ENCODE measurements around the gene ACTN4.

The ACTN4 gene

DNA sequence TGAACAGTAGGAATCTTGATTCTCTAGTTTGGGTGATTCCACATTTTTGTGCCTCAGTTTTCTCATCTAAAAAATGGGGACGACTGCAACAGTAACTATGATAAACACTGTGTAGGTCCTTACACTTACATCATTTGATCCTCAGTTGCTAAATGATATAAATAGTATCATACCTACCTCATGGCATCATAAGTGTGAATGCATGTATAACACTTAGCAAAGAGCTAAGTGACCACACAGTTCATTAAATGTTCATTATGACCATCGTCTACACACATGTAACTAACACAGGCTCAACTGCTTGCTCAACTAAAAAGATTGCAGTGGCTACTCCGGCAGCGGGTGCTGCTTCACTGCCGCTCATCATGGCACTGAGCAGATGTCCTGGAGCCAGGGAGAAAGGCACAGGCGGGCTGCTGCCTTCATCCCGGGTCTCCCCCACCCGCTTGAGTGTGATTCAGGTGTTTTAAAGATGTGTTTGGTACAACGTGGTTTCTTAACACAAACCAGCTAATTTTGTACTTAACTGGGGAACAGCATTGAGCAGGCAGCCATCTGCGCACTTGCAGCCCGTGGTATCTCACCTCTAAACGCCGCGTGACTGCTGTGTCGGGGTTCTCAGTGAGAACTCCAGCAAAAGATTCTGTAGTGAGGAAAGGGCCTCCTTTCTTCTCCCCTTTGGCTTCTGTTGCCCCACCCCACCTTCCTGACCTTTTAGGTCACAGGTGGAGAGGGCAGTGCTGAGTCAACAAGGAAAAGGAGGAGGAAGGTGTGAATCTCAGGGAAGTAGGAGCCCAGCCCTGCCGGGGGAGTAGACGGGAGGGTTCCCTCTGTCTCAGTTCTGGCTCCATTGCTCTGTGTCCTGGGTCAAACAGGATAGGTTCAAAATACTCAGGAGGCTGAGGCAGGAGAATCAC is 11.7 kb upstream of the ACTN4 start:
- DNase-seq (ENCODE audit: low read depth in 3 of 3): no peak

DNA sequence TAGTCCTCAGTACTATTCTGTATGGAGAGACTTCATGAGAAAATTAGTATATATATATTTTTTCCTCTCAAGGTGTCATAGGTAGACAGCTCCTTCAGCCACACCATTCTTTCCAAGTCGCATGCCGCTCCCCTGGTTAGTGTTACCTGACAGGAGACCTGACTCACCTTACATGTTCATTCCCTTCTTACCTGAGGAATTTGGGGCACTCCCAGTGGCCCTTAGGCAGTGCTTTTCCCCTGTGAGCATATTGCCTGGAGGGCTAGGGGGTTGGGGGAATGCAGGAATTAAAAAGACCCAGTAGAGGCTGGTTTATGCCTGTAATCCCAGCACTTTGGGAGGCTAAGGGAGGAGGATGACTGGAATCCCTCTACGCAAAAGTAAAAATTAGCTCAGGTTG is 9.0 kb upstream of the ACTN4 start:
- DNase-seq (ENCODE audit: low read depth in 3 of 3): no peak

DNA sequence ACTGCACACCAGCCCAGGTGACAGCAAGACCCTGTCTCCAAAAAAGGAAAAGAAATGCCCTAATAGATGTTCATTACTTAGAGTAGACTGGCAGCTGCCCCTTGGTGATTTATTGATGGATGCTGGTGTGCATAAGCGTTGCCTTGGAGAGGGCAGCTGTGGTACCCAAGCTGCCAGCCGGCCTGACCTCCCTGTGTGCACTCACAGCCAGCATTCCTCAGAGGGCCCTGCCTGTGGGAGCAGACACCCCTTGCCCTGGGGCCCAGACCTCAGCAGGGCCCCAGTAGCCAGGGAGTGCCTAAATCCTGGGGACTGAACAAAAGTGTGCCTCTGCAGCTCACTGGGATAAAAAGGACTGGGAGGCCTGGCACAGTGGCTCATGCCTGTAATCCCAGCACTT is 7.8 kb upstream of the ACTN4 start:
- no peak for DNase-seq (ENCODE audit: low read depth in 3 of 3)

DNA sequence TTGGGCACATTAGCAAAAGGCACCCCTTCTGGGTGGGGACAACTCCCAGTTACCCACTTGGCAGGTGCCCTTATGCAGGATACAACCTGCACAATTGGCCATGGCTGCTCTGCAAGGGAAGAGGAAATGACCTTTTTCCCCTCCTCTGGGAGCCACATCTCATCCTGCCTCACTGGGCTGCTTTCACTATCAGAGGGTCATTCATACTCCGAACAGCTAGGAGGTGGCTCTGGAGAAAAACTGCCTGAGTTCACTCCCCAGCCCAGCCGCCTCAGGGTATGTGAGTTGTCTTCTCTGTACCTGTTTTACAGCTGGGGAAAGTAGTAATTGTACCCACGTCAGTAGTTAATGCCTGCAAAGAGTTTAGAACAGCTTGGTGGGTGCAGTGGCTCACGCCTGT is 7.1 kb upstream of the ACTN4 start:
- no peak for DNase-seq (ENCODE audit: low read depth in 3 of 3)

DNA sequence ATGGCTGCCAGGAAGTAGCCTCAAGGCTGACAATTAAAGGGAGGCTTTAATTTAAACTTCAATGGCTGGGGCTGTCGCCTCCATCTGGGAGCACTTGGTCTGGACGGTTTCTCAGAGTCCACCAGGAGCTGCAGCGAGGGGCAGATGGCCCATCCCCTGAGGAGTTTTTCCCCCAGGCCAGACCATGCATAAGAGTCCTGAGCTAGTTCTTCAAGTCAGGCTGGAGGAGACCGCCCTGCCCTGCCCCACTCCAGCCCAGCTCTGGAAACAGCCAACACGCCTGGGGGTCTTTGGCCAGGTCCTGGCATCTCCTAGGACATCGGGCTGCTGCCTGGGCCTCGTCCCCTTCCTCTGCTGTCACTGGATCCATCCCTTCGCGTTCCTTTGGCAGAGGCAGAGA is 5.3 kb upstream of the ACTN4 start:
- DNase-seq (ENCODE audit: low read depth in 3 of 3): no peak

DNA sequence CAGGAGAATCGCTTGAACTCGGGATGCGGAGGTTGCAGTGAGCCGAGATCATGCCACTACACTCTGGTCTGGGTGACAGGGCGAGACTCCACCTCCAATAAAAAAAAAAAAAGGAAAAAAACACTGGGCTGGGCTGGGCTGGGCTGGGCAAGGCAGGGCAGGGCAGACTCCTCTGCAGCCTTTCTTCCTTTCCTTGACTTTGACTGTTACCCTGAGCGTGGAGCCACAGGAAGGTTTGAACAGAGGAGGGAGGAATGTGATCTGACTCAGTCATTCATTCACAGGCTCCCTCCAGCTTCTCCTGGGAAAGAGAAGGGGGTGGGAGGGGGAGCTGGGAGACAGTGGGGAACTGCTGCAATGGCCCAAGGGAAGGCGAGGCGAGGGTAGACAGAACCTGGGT is 2.7 kb upstream of the ACTN4 start:
- DNase-seq (ENCODE audit: low read depth in 3 of 3): no peak

DNA sequence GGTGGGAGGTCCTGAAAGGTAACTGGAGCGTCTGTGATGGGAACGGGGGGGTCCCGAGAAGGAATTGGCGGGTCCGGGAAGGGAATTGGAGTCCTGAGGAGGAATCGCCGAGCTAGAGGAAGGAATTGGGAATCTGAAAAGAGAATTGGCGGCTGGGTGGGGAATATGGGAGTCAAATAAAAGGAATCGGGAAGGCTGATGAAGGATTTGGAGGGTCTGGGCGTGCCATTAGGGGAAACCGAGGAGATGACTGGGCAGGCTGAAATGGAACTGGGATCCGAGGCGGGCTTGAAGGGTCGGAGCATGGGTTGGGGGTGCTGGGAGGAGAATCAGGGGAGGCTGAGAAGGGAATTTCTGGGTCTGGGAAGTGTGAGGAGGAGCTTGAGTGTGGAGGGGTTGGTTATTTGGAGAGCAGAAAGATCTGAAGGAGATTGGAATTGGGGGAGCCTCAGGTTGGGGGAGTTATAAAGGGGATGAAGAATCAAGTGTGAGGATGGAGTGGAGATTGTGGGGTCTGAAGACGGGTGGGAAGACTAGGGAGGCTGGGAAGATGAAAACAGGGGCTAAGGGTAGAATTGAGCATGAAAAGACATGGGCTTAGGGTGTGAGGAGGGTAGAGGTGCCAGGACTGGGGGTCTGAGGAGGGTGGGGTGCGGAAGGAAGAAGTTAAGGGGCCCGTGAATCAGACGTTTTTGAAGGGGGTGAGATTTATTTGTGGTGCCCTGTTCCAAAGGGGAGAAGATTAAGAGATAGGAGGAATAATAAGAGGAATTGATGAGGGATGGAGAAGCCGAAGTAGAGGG is 718 bp downstream of the ACTN4 start:
- no peak for DNase-seq (ENCODE audit: low read depth in 3 of 3)

DNA sequence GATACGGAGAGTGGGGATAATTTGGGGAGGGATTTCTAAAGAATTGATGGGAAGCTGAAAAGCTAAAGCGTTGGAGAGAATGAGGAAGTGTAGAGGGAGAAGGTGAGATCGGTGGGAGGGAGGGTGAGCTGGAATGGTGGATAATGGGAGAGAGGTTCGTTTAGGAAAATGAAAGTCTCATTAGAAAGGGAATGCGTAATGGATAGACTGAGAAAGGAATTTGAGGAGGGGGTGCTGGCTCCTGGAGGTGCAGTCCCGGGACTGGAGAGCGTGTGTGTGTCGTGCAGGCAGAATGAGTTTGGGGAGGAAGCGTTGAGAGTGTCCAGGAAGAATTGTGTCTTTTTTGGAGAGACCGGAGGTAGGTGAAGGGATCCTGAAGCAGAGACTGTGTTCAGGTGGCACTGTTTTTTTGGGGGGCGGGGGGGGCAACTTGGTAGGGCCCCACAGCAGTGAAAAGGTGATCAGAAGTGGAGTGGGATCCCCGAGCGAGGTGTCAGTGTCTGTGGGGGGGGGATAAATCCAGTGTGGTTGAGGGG is 1.4 kb downstream of the ACTN4 start:
- no peak for DNase-seq (ENCODE audit: low read depth in 3 of 3)

DNA sequence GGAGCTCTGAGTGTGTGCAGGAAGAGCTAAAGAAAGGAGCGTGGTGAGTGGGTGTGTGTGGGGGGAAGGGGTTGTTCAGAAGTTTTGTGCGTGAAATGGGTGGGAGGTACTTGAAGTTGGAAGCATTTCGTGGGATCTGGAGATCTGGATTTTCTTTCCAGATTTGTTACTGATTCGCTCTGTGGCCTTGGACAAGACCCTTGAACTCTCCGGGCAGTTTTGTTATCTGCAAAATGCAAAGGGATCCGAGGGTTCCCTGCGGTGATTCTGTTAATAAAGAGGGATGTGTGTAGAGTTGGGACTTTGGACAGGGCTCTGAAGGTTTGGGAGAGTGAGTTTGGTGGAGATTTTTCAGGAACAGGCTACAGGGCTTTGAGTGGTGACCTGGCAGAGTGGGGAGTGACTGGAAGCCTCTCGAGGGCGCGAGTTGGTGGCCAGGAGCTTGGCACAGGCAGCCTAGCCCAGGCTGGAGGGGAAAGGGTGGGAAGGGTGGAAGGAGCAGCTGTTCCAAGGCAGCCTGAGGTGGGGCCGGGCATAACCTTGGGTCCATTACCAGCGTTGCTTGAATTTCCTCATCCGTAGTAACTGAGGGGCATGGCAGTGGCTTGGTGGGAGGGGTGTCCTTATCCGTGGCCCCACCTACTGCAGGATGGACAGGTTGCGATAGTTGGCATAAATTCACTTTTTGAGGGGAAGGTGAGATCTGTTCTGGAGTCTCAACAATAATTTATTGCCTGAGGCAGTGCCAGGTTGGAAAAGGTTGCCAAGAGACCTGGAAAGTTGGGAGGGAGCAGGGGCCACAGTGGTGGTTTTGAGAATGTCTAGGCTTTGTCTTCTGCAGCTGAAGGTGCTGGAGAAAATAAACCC is 2.1 kb downstream of the ACTN4 start:
- DNase-seq (ENCODE audit: low read depth in 3 of 3): no peak

DNA sequence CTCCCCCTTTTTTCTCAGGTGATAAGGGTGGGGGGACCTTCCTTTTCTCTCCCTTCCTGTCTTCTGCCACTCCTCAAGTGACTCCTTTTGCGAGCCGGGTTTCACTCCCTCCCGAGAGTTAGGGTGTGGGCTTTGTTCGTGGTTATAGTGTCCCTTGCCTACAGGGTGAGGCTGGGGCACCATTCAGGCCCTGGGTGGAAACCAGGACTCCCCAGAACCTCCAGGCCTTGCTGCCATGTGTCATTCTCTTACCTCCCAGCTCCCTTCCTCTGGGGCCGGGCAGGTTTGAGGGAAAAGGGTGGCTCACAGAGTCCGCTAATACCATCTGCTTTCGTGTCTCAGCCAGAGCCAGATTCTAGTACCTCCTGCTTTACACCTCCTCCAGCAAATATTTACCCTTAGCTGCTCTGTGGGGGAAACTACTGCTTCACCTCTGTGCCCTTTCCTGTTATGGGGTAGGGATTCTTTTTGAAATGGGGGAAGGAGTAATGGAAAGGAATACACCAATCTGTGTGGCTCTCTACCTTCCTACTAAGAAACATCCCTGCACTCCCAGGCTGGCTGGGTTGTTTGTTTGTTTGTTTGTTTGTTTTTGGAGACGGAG is 2.8 kb downstream of the ACTN4 start:
- DNase-seq (ENCODE audit: low read depth in 3 of 3): no peak

DNA sequence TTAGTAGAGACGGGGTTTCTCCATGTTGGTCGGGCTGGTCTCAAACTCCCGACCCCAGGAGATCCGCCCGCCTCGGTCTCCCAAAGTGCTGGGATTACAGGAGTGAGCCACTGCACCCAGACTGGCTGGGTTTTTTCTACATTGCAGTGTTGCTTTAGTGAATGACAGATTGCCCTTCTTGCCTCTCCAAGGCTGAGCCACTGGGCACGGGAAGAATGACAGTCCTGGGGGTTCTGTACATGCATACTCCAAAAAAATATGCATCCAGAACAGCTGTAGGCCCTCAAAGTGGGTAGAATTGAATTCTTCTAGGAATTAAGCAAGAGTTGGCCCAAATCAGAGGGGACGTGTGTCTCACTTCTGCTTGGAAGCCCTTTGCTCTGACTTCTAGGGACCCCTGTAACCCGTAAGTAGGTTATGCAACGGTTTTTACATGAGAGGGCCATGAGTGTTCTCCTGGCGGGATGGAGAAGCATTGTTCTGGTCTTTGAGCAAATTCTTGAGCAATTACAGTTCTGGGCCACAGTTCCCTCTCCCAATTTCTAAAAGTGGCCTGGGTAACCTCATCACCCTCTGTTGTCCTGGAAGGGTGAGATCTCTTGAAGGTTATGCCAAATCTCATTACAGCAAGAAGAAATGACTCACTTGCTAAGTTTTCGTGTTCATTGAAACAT is 3.6 kb downstream of the ACTN4 start:
- no peak for DNase-seq (ENCODE audit: low read depth in 3 of 3)

DNA sequence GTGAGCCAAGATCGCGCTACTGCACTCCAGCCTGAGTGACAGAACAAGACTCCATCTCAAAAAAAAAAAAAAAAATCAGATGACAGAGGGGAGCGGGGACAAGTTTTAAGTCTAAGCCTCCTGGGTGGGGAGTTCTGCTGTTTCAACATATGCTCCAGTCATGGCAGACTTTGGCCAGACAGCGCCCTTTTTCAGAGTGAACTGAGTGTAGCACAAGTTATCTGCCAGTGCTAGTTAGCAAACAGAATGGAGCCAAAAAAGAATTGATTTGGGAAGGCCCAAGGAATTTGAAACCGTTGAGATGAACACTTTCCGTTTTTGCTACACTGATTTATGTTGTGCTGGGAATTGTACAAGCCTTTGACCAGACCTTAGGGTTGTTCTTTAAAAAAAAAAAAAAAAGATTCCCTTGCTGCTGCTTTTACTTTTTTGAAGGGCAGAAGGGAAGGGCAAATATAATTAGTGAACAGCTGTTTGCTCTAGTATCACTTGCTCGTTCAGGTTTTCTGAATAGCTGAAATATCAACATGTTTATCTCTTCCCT is 5.7 kb downstream of the ACTN4 start:
- no peak for DNase-seq (ENCODE audit: low read depth in 3 of 3)

DNA sequence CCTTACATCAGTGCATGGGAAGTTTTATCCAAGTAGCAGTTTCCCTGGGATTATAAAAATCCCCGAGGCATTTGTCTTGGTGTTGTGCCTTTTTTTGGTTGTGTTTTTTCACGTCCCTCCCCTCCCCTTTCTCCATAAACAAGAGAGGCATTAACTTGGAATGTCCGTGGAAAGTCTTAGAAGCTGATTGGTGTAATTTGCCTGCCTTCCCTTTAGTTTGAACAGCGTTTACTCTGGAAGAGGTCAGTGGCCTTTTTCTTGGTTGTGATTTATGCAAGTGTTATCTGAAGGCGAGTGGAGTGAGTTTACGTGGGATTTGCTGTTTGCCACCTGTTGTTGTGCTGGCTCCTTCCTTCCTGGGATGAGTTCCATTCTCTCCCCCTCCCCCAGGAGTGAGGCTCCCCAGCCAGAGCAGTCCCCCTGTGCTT is 7.2 kb downstream of the ACTN4 start:
- no peak for DNase-seq (ENCODE audit: low read depth in 3 of 3)

DNA sequence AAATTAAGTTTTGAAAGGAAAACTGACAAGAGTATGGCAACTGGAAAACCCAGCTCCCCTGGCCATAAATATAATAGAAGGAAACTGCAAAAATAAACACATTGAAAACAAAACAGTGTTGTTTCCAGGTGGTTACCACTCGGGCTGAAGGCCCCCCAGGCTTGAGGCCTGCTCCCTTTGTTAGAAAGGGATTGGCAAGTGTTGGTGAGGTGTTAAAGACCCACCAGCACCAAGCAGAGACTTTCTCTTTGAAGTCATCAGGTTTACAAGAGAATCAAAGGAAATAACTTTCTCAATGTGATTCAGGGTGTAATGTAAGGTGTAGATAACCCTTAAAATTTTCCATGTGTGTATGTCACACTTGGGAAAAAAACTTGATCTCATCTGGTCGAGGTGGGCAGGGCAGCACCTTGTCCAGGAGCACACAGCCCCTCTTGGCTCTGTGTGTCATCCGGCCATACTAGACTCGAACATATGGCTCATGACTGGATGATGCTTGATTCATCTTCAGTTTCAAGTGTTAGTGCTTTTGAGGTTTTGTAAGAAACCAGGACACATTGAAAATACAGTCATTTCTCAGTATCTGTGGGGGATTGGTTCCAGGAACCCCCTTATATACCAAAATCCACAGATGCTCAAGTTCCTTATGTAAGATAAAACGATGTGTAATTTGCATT is 7.8 kb downstream of the ACTN4 start:
- DNase-seq (ENCODE audit: low read depth in 3 of 3): no peak

DNA sequence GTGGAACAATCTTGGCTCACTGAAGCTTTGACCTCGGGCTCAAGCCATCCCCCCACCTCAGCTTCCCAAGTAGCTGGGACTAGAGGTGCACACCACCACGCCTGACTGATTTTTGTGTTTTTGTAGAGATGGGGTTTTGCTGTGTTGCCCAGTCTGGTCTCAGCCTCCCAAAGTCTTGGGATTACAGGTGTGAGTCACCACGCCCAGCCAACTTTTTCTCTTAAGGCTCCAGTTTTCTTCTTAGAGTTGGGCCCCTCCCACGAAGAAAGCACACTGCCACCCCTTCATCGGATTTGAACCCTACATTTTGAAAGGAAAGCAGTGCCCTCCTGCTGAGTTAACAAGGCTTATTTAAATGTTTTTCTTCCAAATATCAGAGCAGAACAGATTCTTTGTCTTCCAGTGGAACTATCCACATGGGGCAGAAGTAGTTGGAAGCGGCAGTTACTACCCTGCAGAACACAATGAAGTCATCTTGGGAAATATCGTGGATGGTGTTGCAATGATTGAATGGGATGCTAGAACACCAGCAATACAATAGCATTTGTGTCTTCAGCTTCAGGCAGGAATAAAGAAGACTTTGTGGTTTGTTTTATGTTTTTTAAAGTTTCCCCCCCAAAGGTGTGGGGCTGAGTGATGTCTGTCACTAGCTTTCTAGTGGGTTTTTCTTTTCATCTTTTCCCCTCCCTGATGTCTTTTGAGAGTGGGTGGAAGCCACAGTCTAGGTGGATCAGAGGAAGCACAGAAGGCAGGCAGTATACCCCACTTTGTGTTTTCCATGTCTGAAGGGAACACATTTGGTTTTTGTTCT is 8.9 kb downstream of the ACTN4 start:
- peak in 1 of 3 experiments; percentile 35 for DNase-seq (ENCODE audit: low read depth in 3 of 3)

DNA sequence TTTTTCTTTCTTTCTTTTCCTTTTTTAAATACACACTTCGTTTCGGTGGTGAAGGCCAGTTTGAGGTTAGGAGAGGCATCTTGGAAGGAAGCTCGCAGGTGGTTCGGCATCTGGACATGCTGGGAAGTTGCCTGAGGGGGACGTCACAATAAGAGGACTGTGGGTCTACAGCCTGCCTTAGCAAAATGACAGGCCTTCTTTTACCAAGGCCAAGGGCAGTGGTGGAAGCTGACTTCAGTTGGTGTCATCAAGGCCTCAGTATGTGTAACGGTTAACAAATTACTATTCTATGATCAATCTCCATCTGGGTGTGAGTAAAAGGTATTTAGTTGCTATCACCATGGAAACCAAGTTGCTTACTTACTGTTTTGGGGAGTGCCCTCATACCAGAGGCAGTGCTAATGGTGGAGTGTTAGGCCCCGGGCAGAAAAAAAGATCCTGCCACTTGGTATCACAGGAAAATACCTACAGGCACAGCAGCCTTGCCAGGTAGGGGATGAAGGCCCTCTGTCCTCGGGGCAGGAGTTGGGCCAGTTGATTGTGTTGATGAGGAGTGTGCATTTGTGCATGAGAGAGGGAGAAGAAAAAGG is 10.3 kb downstream of the ACTN4 start:
- no peak for DNase-seq (ENCODE audit: low read depth in 3 of 3)

DNA sequence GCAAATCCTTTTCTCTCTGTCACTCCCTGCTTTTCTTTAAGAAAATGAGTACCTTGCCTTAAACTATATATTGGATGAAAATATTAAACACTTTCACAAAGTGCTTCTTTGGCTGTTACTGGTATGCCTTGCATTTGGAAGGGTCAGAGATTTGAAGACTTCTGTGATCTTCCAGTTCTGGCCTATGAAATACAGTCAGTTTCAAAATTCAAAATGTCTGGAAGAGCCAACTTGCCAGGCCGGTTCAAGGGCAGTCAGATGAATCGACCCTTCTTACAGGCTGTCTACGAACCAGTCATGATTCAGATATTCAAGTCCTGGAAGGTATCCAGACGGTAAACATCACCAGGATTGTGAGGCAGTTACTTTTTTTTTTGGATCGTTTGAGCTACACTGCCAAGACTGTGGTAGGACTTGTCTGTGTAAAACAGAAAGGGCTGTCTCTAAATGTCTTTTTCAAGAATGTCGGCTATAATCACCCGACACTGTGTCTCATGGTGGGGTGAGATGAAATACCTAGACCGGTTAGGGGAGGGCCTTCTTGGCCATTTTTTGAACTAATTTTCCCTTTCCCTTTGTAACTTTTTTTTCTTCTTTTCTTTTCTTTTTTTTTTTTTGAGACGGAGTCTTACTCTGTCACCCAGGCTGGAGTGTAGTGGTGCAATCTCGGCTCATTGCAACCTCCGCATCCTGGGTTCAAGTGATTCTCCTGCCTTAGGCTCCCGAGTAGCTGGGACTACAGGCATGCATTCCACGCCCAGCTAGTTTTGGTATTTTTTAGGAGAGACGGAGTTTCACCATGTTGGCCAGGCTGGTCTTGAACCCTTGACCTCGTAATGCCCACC is 11.2 kb downstream of the ACTN4 start:
- DNase-seq (ENCODE audit: low read depth in 3 of 3): no peak

DNA sequence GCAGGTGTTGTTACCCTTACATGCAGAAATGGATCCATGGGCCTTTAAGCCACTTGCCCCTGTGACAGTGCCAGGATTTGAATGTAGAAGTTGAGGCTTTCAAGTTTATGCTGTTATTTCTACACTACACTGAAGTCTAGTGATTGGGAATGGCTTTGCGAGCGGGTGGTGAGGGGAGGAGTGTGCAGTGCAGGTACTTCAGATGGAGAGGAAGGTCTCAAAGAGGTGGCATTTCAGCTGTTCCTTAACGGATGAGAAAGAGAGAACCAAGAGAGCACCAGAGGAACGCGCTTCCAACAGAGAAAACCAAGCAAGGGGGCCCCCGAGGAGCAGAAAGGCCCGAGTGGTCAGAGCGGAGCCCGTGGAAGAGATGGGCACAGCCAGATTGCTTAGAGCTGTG is 13.3 kb downstream of the ACTN4 start:
- DNase-seq (ENCODE audit: low read depth in 3 of 3): no peak
